Mesendoderm (in vitro differentiated cells): Measurements from ENCODE around the gene CCNF.

ENCODE experiments used
- DNase-seq: peaks from one replicate; pipeline ENCODE4 v3.0.0; 2013
- H2AK5ac ChIP-seq: 2 replicates; pipeline ENCODE4 v1.6.1; 2013; ENCODE audit warnings: low read length, inconsistent platforms
- H2BK120ac ChIP-seq: 2 replicates; pipeline ENCODE4 v1.6.1; 2013; ENCODE audit warnings: low read depth, mild to moderate bottlenecking, low read length, moderate library complexity, mixed read lengths
- H2BK15ac ChIP-seq: replicated peaks from 2 replicates; pipeline ENCODE4 v1.6.1; 2013; ENCODE audit warnings: low read depth, mild to moderate bottlenecking, moderate library complexity
- H2BK5ac ChIP-seq: 2 replicates; pipeline ENCODE4 v1.6.1; 2013; ENCODE audit warnings: low read length, inconsistent platforms
- H3K18ac ChIP-seq: 2 replicates; pipeline ENCODE4 v1.6.1; 2013; ENCODE audit warnings: mild to moderate bottlenecking, low read length, mixed read lengths
- H3K23ac ChIP-seq: one replicate; pipeline ENCODE4 v1.6.1; 2013; ENCODE audit warnings: low read length
- H3K27ac ChIP-seq: 2 replicates; pipeline ENCODE4 v1.5.1; 2013; ENCODE audit warnings: low read depth, mild to moderate bottlenecking, inconsistent platforms, low read length, moderate library complexity
- H3K27me3 ChIP-seq: 2 replicates; pipeline ENCODE4 v1.6.1; 2013; ENCODE audit warnings: low read length, control low read depth, mild to moderate bottlenecking, inconsistent platforms; ENCODE audit not compliant: insufficient read depth, poor library complexity
- H3K36me3 ChIP-seq: 2 replicates; pipeline ENCODE4 v1.6.1; 2013; ENCODE audit warnings: low read length, inconsistent platforms; ENCODE audit not compliant: control insufficient read depth, insufficient read depth
- H3K4ac ChIP-seq: one replicate; pipeline ENCODE4 v1.6.1; 2013; ENCODE audit warnings: low read depth, mild to moderate bottlenecking, low read length, moderate library complexity
- H3K4me1 ChIP-seq: 2 replicates; pipeline ENCODE4 v1.6.1; 2013; ENCODE audit warnings: low read depth, low read length, inconsistent platforms; ENCODE audit not compliant: control insufficient read depth
- H3K4me2 ChIP-seq: 2 replicates; pipeline ENCODE4 v1.6.1; 2013; ENCODE audit warnings: low read length
- H3K4me3 ChIP-seq: 2 replicates; pipeline ENCODE4 v1.5.1; 2013; ENCODE audit warnings: mild to moderate bottlenecking, low read length
- H3K56ac ChIP-seq: one replicate; pipeline ENCODE4 v1.6.1; 2013; ENCODE audit warnings: low read length
- H3K79me1 ChIP-seq: 2 replicates; pipeline ENCODE4 v1.6.1; 2013; ENCODE audit warnings: low read length, inconsistent platforms
- H3K79me2 ChIP-seq: 2 replicates; pipeline ENCODE4 v1.6.1; 2013; ENCODE audit warnings: mild to moderate bottlenecking, low read length; ENCODE audit not compliant: control insufficient read depth, insufficient read depth
- H3K9ac ChIP-seq: 2 replicates; pipeline ENCODE4 v1.6.1; 2013; ENCODE audit warnings: low read length, inconsistent platforms
- H4K5ac ChIP-seq: one replicate; pipeline ENCODE4 v1.6.1; 2013; ENCODE audit warnings: low read length
- H4K8ac ChIP-seq: one replicate; pipeline ENCODE4 v1.6.1; 2013; ENCODE audit warnings: low read depth, mild to moderate bottlenecking, control low read depth, low read length, moderate library complexity
- WGBS: extraction: QIAGEN DNeasy Blood & Tissue Kit; methylation state at CpG from one replicate; pipeline ENCODE4 v1.1.7; 2013; ENCODE audit warnings: low lambda C conversion rate, missing lambda C conversion rate; ENCODE audit not compliant: insufficient coverage; ENCODE audit errors: extremely low coverage; 5-methylcytosine and 5-hydroxymethylcytosine counted together

CCNF gene

DNA sequence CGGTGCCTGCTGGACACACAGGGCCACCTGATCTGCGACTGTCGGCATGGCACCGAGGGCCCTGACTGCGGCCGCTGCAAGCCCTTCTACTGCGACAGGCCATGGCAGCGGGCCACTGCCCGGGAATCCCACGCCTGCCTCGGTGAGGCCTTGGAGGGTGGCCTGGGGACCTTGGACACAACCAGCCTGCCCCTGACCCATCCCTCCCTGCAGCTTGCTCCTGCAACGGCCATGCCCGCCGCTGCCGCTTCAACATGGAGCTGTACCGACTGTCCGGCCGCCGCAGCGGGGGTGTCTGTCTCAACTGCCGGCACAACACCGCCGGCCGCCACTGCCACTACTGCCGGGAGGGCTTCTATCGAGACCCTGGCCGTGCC lies 43.2 kb downstream of the CCNF start:
- DNase-seq: no peak
- Histone ChIP-seq H3K4ac (no peak overlapping the region), H3K18ac (no peak overlapping the region), H2AK5ac (no peak overlapping the region), H2BK5ac (no peak overlapping the region), H3K56ac (no peak overlapping the region), H3K79me2 (no peaks in the 10 kb centered on the region), H3K4me3 (no peak overlapping the region), H2BK15ac (no peak overlapping the region), H3K27ac (no peak overlapping the region), H4K8ac (no peak overlapping the region), H2BK120ac (no peak overlapping the region), H3K79me1 (no peaks in the 10 kb centered on the region), H3K23ac (no peak overlapping the region), H3K27me3 (peaks cover 9% of the 10 kb centered on the region), H4K5ac (no peak overlapping the region), H3K4me2 (no peak overlapping the region), H3K4me1 (no peaks in the 10 kb centered on the region), H3K9ac (no peak overlapping the region), H3K36me3 (no peaks in the 10 kb centered on the region)
- WGBS: no CpG with 5 or more reads among the region's 27 CpGs

DNA sequence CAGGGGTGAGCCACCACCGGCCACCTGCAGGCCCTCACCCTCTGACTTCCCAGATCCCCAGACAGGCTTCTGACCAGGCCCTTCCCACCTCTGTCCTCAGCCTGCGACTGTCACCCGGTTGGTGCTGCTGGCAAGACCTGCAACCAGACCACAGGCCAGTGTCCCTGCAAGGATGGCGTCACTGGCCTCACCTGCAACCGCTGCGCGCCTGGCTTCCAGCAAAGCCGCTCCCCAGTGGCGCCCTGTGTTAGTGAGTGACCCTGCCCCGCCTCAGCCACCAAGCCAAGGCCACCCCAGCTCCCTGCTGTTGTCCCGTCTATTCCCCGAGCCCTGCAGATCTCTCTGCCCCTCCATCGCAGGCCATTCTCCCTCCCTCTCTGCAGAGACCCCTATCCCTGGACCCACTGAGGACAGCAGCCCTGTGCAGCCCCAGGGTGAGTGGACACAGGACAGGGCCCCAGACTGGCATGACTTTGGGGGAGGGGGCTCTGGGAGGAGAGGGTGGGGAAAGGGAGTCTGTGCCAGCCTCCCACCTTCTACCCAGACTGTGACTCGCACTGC lies 43.7 kb downstream of the CCNF start:
- H3K79me1 ChIP-seq: no peaks in the 10 kb centered on the region
- no peak overlapping the region for H4K5ac ChIP-seq
- H3K27me3 ChIP-seq: peaks cover 9% of the 10 kb centered on the region
- no peak overlapping the region for H3K4me2 ChIP-seq
- no peak for DNase-seq
- no peak overlapping the region for H3K27ac ChIP-seq
- no peak overlapping the region for H2AK5ac ChIP-seq
- H3K9ac ChIP-seq: no peak overlapping the region
- H3K36me3 ChIP-seq: no peaks in the 10 kb centered on the region
- H3K79me2 ChIP-seq: no peaks in the 10 kb centered on the region
- H3K56ac ChIP-seq: no peak overlapping the region
- no peak overlapping the region for H4K8ac ChIP-seq
- H2BK5ac ChIP-seq: no peak overlapping the region
- no peak overlapping the region for H2BK15ac ChIP-seq
- no peak overlapping the region for H2BK120ac ChIP-seq
- no peak overlapping the region for H3K4ac ChIP-seq
- no CpG with 5 or more reads among the region's 14 CpGs for WGBS
- H3K18ac ChIP-seq: no peak overlapping the region
- no peaks in the 10 kb centered on the region for H3K4me1 ChIP-seq
- H3K4me3 ChIP-seq: no peak overlapping the region
- H3K23ac ChIP-seq: no peak overlapping the region

DNA sequence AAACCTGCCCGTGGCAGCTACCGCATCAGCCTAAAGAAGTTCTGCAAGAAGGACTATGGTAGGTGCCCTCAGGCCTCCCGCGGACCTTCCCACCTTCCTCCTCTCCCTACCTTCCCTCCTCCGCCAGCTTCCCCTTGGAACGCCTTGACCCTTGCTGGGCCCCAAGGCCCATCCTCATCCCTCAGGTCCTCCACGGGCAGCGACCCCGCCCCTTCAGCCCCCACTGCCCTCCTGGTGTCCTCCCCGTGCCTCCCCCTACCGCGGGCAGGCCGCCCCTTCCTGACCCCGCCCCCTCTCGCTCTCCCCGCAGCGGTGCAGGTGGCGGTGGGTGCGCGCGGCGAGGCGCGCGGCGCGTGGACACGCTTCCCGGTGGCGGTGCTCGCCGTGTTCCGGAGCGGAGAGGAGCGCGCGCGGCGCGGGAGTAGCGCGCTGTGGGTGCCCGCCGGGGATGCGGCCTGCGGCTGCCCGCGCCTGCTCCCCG lies 44.2 kb downstream of the CCNF start:
- H3K27me3 ChIP-seq: peaks cover 9% of the 10 kb centered on the region

DNA sequence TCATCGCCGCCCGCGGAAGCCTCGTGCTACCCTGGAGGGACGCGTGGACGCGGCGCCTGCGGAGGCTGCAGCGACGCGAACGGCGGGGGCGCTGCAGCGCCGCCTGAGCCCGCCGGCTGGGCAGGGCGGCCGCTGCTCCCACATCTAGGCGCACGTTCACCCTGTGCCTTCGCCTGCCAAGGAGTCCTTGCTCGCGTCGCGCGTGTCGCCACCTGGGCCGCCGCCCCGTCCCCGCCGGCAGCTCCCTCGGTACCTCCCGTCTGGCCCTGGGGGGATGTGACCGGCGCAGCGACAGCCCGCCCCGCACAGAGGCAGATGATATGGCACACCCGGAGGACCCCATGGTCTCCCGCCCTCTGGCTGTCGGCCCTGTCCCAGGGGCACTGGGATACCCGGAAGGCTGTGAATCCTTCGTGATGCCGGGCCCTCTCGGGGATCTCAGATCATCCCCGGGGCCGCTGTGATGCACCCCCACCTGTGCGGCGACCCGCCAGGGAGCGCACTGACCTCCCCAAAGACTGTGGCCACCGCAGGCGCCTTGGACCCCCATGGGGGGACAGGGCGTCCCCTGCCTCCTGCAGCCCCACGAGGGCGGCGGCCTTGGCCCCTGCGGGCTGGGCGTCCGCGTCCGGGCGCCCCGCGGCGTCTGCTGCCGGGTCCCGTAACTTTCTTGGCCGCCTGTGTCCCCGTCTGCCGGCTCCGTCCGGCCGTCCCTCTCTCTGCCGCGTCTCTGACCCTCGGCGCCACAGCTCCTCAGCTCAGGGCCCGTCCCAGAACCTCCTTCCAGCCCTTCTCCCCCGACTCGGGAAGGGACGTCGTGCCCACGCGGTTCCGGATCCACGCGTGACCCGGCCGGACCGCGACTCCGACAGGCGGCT lies 45.0 kb downstream of the CCNF start:
- Histone ChIP-seq H2AK5ac (no peak overlapping the region), H4K8ac (no peak overlapping the region), H3K18ac (peak overlapping the region; percentile 65), H3K36me3 (no peaks in the 10 kb centered on the region), H3K79me2 (no peaks in the 10 kb centered on the region), H2BK15ac (no peak overlapping the region), H3K4me3 (peak overlapping the region; percentile 62), H3K56ac (peak overlapping the region; percentile 98), H3K4me2 (peak overlapping the region; percentile 96), H3K4me1 (no peaks in the 10 kb centered on the region), H2BK120ac (no peak overlapping the region), H3K27ac (no peak overlapping the region), H4K5ac (no peak overlapping the region), H3K23ac (no peak overlapping the region), H3K27me3 (peaks cover 8% of the 10 kb centered on the region), H3K79me1 (no peaks in the 10 kb centered on the region), H2BK5ac (no peak overlapping the region), H3K9ac (peak overlapping the region; percentile 89), H3K4ac (peak overlapping the region; percentile 60)
- DNase-seq: no peak
- no CpG with 5 or more reads among the region's 100 CpGs for WGBS

More for the DNA sequence above, 44.2 kb downstream of the CCNF start:
- Histone ChIP-seq H3K27ac (no peak overlapping the region), H3K36me3 (no peaks in the 10 kb centered on the region), H3K9ac (no peak overlapping the region), H2BK120ac (no peak overlapping the region), H3K4me2 (no peak overlapping the region), H3K4me1 (no peaks in the 10 kb centered on the region), H2BK5ac (no peak overlapping the region), H3K4me3 (no peak overlapping the region), H3K23ac (no peak overlapping the region), H3K79me1 (no peaks in the 10 kb centered on the region), H4K5ac (no peak overlapping the region), H3K18ac (no peak overlapping the region), H4K8ac (no peak overlapping the region), H3K56ac (no peak overlapping the region), H3K4ac (no peak overlapping the region), H2AK5ac (no peak overlapping the region), H3K79me2 (no peaks in the 10 kb centered on the region), H2BK15ac (no peak overlapping the region)
- no peak for DNase-seq
- no CpG with 5 or more reads among the region's 49 CpGs for WGBS

DNA sequence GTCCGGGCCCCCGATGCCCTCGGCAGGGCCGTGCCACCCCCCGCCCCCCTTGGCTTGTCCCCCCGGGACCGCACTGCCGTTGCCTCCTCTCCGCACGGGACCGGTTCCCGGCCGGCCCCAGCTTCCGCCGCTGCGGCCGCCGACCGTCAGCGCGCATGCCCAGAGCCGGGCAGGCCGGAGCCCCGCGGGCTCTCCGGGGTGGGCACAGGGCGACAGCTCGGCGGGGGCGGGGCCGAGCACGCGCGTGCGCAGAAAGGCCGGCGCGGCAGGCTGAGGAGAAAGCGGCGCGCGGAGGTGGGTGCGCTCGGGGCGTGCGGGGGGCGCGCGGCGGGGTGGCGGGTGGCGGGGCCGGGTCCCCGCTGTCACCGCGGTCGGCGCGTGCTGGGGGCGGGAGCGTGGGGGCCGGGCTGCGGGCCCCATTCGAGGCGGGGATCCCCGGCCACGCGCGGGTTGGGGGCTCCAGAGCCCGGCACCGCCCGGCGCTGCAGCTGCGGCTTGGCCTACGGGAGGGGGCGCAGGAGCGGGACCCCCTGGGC lies 45.7 kb downstream of the CCNF start, which contains the start of gene TBC1D24:
TBC1D24 (plus strand) TSS at position 251 of the 536 bp plus-strand sequence. CDS start 21,022 bp downstream, outside the sequence.
- Histone ChIP-seq H2BK5ac (no peak within 1 kb of the TSS), H2BK120ac (no peak within 1 kb of the TSS), H3K9ac (peak within 1 kb of the TSS; percentile 89), H3K4me1 (no peaks in the 10 kb centered on the region), H3K27me3 (peaks cover 8% of the 10 kb centered on the region), H4K8ac (no peak within 1 kb of the TSS), H3K4me2 (peak within 1 kb of the TSS; percentile 96), H3K79me2 (no peaks in the 10 kb centered on the region), H3K79me1 (no peaks in the 10 kb centered on the region), H3K18ac (peak within 1 kb of the TSS; percentile 65), H3K27ac (no peak within 1 kb of the TSS), H2AK5ac (no peak within 1 kb of the TSS), H2BK15ac (no peak within 1 kb of the TSS), H3K4ac (peak within 1 kb of the TSS; percentile 60), H3K4me3 (peak within 1 kb of the TSS; percentile 62), H3K36me3 (no peaks in the 10 kb centered on the region), H4K5ac (no peak within 1 kb of the TSS), H3K56ac (peak within 1 kb of the TSS; percentile 98), H3K23ac (no peak within 1 kb of the TSS)
- WGBS: no CpG with 5 or more reads among the region's 77 CpGs
- peak; percentile 82 for DNase-seq
